ENCODE results near the gene OPRM1. TPM values are rescaled to one million over a fixed set of nuclear protein-coding genes. Genes with fewer than 3 reads are reported as not detected.

Gene OPRM1
- total RNA-seq, 1 donor = not detected

DNA sequence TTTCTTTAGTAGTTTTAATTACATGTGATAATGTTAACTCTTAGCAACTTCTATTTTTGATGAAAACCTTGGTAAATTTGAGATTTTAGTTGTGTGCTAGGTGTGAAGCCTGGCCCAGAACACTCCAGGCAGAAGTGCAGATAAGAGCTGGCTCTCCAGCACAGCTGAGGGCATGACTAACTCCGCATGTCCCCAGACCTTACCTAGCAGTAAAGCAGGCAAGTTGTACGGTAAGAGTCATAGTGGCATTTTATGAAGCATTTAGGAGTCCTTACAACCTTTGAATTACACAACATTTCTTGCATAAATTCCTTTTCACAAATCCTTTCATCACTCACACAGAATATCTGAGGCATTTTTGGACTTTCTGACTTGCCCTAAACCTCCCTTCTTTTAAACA is 67.2 kb downstream of the OPRM1 start:
- Histone ChIP-seq H3K9me3 (ENCODE audit: low read depth, low read length) (no peaks in the 10 kb centered on the region), H3K4me3 (ENCODE audit: low read length) (no peak overlapping the region), H3K27me3 (ENCODE audit: insufficient read depth, low read length) (no peaks in the 10 kb centered on the region), H3K4me1 (ENCODE audit: insufficient read depth, low read length) (no peaks in the 10 kb centered on the region)

DNA sequence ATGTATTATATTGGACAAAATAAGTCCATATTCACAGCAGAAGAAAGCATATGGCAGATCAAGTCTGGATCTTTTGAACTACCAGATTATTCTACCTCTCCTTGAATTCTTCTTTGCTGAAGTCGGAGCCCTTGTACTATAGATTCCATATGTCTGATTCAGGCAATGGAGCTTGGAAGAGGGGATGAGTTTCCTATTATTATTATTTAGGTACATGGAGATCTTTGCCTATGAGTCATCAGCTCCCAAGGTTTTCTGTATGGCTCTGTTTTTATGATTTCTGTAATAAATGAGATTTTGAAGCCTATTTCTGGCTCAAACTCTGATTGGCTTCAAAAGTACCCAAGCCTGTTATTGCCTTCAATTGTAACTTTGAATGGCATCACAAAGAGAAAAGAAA is 72.0 kb downstream of the OPRM1 start:
- no peak overlapping the region for H3K4me3 ChIP-seq (ENCODE audit: low read length)
- H3K4me1 ChIP-seq (ENCODE audit: insufficient read depth, low read length) = no peaks in the 10 kb centered on the region
- no peaks in the 10 kb centered on the region for H3K27me3 ChIP-seq (ENCODE audit: insufficient read depth, low read length)
- H3K9me3 ChIP-seq (ENCODE audit: low read depth, low read length) = no peaks in the 10 kb centered on the region

DNA sequence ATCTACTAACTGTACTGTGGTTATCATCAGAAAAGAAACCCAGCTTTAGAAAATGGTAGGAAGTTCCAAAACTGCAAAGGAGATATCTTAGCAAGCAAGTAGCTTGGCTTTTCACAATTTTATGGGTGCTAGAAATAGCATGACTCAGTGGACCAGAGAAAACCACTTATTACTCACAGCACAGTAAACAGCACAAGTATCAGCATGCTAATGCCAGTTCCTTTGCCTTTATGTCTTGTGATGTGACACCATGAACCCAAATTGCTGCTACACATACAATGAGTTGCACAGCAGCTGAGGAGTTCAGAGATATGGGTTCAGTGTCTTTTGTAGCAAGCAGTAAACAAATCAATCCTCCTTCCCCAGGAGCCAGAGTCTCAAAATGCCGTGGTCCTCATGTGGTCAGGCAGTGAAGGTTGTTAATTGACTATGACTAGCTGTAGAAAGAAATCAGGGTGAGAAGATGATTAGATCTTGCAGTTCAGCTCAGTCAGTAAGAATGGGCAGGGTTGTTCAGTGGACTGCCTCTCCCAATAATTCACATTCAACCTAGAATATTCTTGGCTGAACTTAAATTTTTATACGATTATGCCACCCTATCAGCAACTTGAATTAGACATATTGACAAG is 73.3 kb downstream of the OPRM1 start:
- H3K27me3 ChIP-seq (ENCODE audit: insufficient read depth, low read length) = no peaks in the 10 kb centered on the region
- H3K9me3 ChIP-seq (ENCODE audit: low read depth, low read length) = no peaks in the 10 kb centered on the region
- no peaks in the 10 kb centered on the region for H3K4me1 ChIP-seq (ENCODE audit: insufficient read depth, low read length)
- no peak overlapping the region for H3K4me3 ChIP-seq (ENCODE audit: low read length)

DNA sequence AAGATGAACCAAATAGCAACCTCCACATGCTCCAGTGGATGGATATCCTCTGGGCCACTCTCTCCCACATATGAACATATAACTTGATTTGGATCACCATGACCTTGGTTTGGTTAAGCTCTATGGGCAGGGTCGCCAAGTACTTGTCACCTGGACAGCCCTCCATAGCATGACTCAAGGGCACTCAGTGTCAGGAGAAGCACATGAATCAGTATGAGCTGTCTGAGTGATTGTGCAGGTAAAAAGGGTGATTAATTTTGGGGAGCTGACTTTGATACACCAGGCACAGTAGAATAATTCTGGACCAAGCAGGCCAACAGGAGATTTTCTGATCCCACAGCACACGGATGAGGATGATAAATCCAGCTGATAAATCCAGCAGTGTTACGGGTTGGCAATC is 74.4 kb downstream of the OPRM1 start:
- no peaks in the 10 kb centered on the region for H3K4me1 ChIP-seq (ENCODE audit: insufficient read depth, low read length)
- H3K27me3 ChIP-seq (ENCODE audit: insufficient read depth, low read length) = no peaks in the 10 kb centered on the region
- H3K4me3 ChIP-seq (ENCODE audit: low read length) = no peak overlapping the region
- no peaks in the 10 kb centered on the region for H3K9me3 ChIP-seq (ENCODE audit: low read depth, low read length)

DNA sequence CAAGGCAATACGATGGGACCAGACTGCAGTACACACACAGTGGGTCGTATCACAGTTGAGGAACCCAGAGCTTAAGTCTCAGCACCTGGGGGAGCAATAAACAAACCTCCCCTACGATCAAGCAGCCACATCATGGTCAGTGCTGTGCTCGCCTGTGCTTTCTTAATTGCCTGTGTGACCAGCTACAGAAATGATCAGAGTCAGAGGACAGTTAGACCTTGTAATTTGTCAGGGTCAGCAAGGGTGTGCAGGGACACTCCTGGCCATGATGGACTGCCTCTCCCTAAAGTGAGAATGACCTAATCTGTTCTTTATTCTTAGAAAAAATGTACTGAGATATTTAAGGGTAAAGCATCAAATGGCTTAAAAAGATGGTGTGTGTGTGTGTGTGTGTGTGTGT is 78.4 kb downstream of the OPRM1 start:
- no peaks in the 10 kb centered on the region for H3K9me3 ChIP-seq (ENCODE audit: low read depth, low read length)
- H3K27me3 ChIP-seq (ENCODE audit: insufficient read depth, low read length) = no peaks in the 10 kb centered on the region
- H3K4me1 ChIP-seq (ENCODE audit: insufficient read depth, low read length) = no peaks in the 10 kb centered on the region
- H3K4me3 ChIP-seq (ENCODE audit: low read length) = no peak overlapping the region

DNA sequence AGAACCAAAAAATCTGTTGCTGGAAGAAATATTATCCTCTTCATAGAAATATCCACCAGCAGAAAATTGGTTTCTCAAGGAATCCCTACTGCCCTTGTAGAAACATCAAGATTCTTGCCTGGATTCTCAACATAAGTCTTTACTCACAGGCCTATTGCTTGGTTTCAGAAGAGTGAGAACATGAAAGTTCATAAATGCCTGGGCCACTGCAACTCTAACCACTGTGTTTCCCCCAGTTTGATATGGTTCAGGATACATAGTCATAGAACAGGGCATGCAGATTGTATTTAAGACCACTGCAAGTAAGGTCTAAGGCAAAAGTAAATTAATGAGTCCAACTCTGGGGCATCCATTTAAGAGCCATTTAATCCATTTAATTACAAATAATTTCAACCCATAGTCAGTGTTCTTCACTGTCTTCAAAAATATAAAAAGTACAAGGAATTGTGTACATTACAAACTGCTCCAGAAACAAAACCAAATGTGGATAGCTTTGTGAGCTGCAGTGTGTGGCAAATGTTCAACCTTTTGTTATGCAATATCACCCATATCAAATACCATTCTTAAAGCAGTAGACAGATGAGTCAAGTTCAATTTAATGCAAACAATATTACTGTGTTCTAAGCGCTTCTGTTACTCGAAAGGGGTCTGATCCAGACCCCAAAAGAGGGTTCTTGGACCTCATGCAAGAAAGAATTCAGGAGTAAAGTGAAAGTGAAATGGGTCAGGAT is 83.3 kb downstream of the OPRM1 start:
- peaks cover 14% of the 10 kb centered on the region for H3K4me1 ChIP-seq (ENCODE audit: insufficient read depth, low read length)

DNA sequence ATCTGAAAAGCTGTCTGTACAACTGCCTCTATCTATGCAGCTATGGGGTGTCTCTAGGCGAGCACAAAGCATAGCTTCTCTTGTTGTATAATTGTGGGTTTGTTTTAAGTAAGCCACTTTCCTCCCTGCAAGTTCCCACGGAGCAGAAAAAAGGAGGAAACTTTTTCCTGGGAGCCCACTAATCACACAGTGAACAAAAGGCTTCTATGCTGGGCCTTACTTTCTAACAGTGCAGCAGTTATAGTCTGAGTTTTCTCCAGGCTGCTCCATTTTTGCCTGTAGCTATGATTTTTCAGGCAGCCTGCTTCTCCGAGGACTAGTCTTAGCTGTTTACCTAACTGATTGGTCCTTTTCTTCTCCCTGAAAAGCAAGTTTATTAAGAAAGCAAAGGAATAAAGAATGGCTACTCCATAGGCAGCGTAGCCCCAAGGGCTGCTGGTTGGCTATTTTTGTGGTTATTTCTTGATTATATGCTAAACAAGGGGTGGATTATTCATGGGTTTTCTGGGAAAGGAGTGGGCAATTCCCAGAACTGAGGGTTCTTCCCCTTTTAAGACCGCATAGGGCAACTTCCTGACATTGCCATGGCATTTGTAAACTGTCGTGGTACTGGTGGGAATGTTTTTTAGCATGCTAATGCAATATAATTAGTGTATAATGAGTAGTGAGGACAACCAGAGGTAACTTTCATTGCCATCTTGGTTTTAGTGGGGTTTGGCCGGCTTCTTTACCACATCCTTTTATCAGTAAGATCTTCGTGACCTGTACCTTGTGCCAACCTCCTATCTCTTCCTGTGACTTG is 84.3 kb downstream of the OPRM1 start:
- no peaks in the 10 kb centered on the region for H3K9me3 ChIP-seq (ENCODE audit: low read depth, low read length)
- peaks cover 15% of the 10 kb centered on the region for H3K4me1 ChIP-seq (ENCODE audit: insufficient read depth, low read length)
- H3K27me3 ChIP-seq (ENCODE audit: insufficient read depth, low read length) = no peaks in the 10 kb centered on the region
- H3K4me3 ChIP-seq (ENCODE audit: low read length) = no peak overlapping the region

More for the DNA sequence above, 83.3 kb downstream of the OPRM1 start:
- Histone ChIP-seq H3K9me3 (ENCODE audit: low read depth, low read length) (no peaks in the 10 kb centered on the region), H3K4me3 (ENCODE audit: low read length) (no peak overlapping the region), H3K27me3 (ENCODE audit: insufficient read depth, low read length) (no peaks in the 10 kb centered on the region)

DNA sequence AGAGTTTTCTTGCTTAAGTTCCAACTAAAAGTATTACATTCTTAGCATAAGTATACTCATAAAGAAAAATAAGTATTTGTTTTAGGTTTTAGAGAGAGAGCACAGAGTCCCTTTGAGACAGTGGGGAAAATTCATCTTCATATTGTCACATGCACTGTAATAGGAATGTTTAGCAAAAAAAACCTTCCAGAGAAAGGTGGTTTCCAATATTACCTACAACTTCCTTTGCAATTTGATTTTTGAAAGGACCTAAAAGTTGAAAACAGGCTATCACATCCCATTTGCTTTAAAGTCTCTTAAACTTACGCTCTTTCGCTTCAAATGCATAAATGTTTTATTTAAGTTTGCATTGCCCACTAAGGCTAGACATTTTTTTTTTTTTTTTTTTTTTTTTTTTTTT is 86.4 kb downstream of the OPRM1 start:
- no peak overlapping the region for H3K4me3 ChIP-seq (ENCODE audit: low read length)
- H3K9me3 ChIP-seq (ENCODE audit: low read depth, low read length) = no peaks in the 10 kb centered on the region
- H3K27me3 ChIP-seq (ENCODE audit: insufficient read depth, low read length) = no peaks in the 10 kb centered on the region
- peaks cover 15% of the 10 kb centered on the region for H3K4me1 ChIP-seq (ENCODE audit: insufficient read depth, low read length)

DNA sequence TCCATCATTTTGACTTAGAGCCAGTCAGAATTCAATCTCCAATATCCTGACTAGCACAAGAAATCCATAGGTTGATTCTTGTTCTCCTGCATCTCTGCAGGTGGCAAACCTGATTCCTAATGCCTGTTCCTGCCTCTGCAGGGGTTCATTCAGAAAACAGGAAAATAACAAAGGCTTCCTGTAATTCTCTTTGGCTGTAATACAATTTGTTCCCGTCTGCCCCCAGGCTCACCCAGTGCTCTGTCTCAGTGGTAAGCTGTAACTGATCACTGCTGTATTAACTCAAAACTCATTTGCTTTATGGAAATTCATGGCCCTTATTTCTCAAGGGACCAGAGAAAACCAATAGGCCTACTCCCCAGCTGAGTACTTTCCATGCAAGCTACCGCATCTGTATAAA is 88.6 kb downstream of the OPRM1 start:
- no peaks in the 10 kb centered on the region for H3K27me3 ChIP-seq (ENCODE audit: insufficient read depth, low read length)
- H3K4me3 ChIP-seq (ENCODE audit: low read length) = no peak overlapping the region
- no peaks in the 10 kb centered on the region for H3K9me3 ChIP-seq (ENCODE audit: low read depth, low read length)
- H3K4me1 ChIP-seq (ENCODE audit: insufficient read depth, low read length) = peaks cover 15% of the 10 kb centered on the region

DNA sequence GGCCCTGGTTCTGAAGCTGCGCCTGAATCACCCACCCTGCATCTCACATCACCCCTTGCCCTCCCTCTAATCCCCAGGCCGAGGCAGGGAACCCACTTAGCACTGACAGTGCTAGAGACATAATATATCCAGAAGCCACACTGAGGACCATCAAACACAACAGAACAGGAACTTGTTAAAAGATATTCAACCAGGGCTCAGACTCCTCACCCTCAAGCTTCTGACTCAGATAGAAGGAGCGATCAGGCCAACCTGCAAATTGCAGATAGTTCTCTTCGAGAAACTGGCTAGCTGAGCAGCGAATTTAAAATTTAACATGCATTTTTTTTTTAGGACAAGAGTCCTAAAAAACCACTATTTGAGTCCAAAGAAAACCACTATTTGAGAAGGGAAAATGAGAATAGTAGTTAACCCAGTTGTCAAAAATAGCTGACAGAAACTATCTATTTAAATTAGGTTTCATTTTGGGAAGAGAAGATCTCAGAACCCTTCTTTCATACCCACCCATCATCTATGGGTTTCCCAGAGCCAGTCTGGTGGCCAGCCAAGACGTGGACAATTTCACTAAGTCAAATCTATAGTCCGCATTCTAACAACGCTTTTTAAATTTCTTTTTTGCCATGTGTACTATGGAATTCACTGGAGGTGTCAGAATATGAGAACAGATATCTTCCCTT is 95.6 kb downstream of the OPRM1 start:
- Histone ChIP-seq H3K4me1 (ENCODE audit: insufficient read depth, low read length) (peaks cover 13% of the 10 kb centered on the region), H3K27me3 (ENCODE audit: insufficient read depth, low read length) (no peaks in the 10 kb centered on the region), H3K4me3 (ENCODE audit: low read length) (no peak overlapping the region), H3K9me3 (ENCODE audit: low read depth, low read length) (no peaks in the 10 kb centered on the region)

DNA sequence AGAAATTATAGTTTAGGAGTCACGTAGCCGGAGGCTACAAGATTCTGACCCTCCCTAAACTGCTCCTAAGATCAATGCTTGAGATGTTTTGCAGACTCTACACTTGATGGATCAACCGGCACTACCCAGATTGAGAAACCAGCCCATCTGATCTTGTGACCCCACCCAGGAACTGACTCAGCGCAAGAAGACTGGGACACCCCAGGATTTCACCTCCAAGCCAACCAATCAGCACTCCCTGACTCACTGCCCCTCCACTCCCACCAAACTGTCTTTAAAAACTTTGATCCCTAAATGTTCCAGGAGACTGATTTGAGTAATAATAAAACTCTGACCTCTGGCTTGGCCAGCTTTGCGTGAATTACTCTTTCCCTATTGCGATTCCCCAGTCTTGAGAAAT is 99.8 kb downstream of the OPRM1 start:
- no peaks in the 10 kb centered on the region for H3K27me3 ChIP-seq (ENCODE audit: insufficient read depth, low read length)
- no peak overlapping the region for H3K4me3 ChIP-seq (ENCODE audit: low read length)
- H3K9me3 ChIP-seq (ENCODE audit: low read depth, low read length) = no peaks in the 10 kb centered on the region
- peaks cover 27% of the 10 kb centered on the region for H3K4me1 ChIP-seq (ENCODE audit: insufficient read depth, low read length)

DNA sequence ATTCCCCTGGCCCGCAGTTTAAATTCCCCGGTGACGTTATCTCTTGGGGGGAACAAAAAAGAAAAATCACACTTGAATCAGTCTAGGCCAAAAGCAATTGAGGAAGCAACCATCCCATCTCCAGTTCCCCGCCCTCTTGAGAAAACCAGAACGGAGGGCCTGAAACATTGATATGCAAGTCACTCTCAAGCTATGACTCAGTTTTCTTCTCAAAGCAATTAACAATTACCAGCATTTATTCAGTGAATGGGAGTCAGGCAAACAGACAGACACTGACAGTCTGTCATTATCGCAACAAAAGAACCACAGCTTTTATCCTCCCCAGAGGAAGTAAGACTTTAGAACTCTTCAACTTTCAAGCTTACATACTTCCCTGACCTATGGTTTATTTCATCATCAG is 100.9 kb downstream of the OPRM1 start:
- peaks cover 27% of the 10 kb centered on the region for H3K4me1 ChIP-seq (ENCODE audit: insufficient read depth, low read length)
- no peaks in the 10 kb centered on the region for H3K27me3 ChIP-seq (ENCODE audit: insufficient read depth, low read length)
- no peak overlapping the region for H3K4me3 ChIP-seq (ENCODE audit: low read length)
- H3K9me3 ChIP-seq (ENCODE audit: low read depth, low read length) = no peaks in the 10 kb centered on the region

DNA sequence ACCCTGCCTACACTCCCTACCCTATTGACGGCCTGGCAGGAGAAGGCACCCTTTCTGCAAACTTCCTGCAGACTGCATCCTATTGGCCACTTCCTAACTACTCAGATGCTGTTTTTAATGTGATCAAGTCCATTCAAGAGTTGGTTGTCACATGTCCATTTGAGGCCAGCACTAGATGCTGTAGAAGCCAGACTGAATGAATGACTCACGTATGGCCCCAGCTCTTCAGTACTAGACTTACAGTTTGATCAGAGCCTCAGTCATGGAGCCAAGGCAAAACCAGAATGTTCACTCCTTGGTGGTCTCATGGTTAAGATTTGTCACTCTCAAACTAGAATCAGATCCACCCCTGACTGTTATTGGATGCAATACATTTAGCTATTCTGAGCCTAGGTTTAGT is 101.7 kb downstream of the OPRM1 start:
- Histone ChIP-seq H3K4me1 (ENCODE audit: insufficient read depth, low read length) (peaks cover 27% of the 10 kb centered on the region), H3K4me3 (ENCODE audit: low read length) (no peak overlapping the region), H3K27me3 (ENCODE audit: insufficient read depth, low read length) (no peaks in the 10 kb centered on the region), H3K9me3 (ENCODE audit: low read depth, low read length) (no peaks in the 10 kb centered on the region)

DNA sequence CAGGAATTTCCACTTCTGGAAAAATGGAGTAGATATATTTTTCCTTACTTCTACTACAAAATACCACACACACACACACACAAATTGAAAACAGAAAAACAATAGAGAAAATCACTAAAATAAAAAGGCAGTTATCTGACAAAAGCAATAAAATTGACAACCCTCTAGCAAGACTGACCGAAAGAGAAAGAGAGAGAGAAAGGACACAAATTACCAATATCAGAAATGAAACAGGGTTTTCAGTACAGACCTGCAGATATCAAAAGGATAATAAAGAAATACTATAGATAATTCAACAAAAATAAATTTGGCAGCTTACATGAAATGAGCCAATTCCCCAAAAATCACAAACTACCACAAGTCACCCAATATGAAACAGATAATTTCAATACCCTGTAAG is 104.7 kb downstream of the OPRM1 start:
- Histone ChIP-seq H3K9me3 (ENCODE audit: low read depth, low read length) (no peaks in the 10 kb centered on the region), H3K4me1 (ENCODE audit: insufficient read depth, low read length) (peaks cover 22% of the 10 kb centered on the region), H3K4me3 (ENCODE audit: low read length) (no peak overlapping the region), H3K27me3 (ENCODE audit: insufficient read depth, low read length) (no peaks in the 10 kb centered on the region)

DNA sequence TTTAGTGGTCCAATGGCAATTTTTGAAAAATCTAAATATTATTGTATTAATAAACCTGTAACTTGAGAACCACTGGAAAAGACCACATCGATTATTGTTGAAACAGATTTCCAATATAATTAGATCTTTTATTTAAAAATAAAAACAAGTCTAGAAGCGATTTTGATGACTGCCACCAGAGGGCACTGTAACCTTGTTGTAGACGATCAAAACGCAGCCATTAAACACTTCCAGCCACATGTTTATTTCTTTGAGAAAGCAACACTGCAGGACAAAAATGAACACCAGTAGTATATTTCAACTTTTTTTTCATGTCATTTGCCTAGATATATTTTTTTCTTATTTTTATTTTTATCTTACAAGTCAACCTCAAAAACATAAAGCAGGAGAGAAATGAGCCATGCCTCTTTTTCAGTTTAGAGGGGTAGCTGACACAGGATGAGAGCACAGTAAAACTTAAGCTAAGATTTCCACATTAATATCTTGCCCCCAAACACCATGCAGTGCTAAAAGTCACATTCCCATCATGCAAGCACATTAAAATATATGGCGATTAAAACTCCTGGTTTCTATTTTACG is 115.4 kb downstream of the OPRM1 start:
- H3K9me3 ChIP-seq (ENCODE audit: low read depth, low read length) = no peaks in the 10 kb centered on the region
- no peaks in the 10 kb centered on the region for H3K27me3 ChIP-seq (ENCODE audit: insufficient read depth, low read length)
- H3K4me1 ChIP-seq (ENCODE audit: insufficient read depth, low read length) = peaks cover 26% of the 10 kb centered on the region
- H3K4me3 ChIP-seq (ENCODE audit: low read length) = no peak overlapping the region

Measured in mononuclear cell (primary cell).